GM12864 (cell line): ENCODE measurements around the gene ST6GALNAC5.

Experiments used
- DNase-seq: peaks from one replicate; pipeline ENCODE4 v3.0.0-alpha.2; 2011; ENCODE audit warnings: low read depth
- H3K4me3 ChIP-seq: 2 replicates; pipeline ENCODE4 v1.5.1; 2011; ENCODE audit warnings: mild to moderate bottlenecking, low read depth, low read length, control low read depth
- CTCF ChIP-seq: IDR thresholded peaks from 2 replicates; pipeline ENCODE4 v1.5.1; 2011; ENCODE audit warnings: low read depth, mild to moderate bottlenecking, moderate library complexity, low read length, control low read depth, inconsistent platforms; ENCODE audit errors: missing control alignments

The ST6GALNAC5 gene

GRCh38 chr1:76905876-76906595, 38.8 kb downstream of the ST6GALNAC5 start:
- H3K4me3 ChIP-seq: no peak overlapping the region
- DNase-seq: no peak
- no peak for TF ChIP-seq CTCF

GRCh38 chr1:76909311-76909710, 42.0 kb downstream of the ST6GALNAC5 start:
- no peak for DNase-seq
- H3K4me3 ChIP-seq: no peak overlapping the region
- no peak for TF ChIP-seq CTCF

GRCh38 chr1:76919085-76919484, 51.8 kb downstream of the ST6GALNAC5 start:
- DNase-seq: no peak
- H3K4me3 ChIP-seq: no peak overlapping the region
- no peak for TF ChIP-seq CTCF

GRCh38 chr1:76921590-76921989, 54.3 kb downstream of the ST6GALNAC5 start:
- no peak overlapping the region for H3K4me3 ChIP-seq
- TF ChIP-seq CTCF: no peak
- DNase-seq: no peak

- H3K4me3 ChIP-seq: no peak overlapping the region
- no peak for TF ChIP-seq CTCF
- DNase-seq: no peak
These were observed 58.5 kb downstream of the ST6GALNAC5 start for GRCh38 chr1:76925825-76926224.

GRCh38 chr1:76928522-76928921, 61.2 kb downstream of the ST6GALNAC5 start:
- no peak overlapping the region for H3K4me3 ChIP-seq
- no peak for DNase-seq
- TF ChIP-seq CTCF: no peak

GRCh38 chr1:76929136-76929535, 61.9 kb downstream of the ST6GALNAC5 start:
- H3K4me3 ChIP-seq: no peak overlapping the region
- no peak for DNase-seq
- no peak for TF ChIP-seq CTCF
